Measurements from ENCODE around the gene HACD2.

- TF ChIP-seq CTCF (tag by site-specific recombination; IDR thresholded peaks at IDR 0.05) (no peak), REPIN1 (tag by site-specific recombination; IDR thresholded peaks at IDR 0.05; ENCODE audit: low read depth) (no peak), ZNF549 (tag by site-specific recombination; IDR thresholded peaks at IDR 0.05) (no peak), BCL11A (tag by site-specific recombination; IDR thresholded peaks at IDR 0.05; ENCODE audit: low read depth) (no peak), ZNF133 (tag by site-specific recombination; IDR thresholded peaks at IDR 0.05) (no peak), MYNN (tag by site-specific recombination; IDR thresholded peaks at IDR 0.05; ENCODE audit: borderline replicate concordance) (no peak), ZNF114 (tag by site-specific recombination; IDR thresholded peaks at IDR 0.05) (no peak), KLF10 (tag by site-specific recombination; IDR thresholded peaks at IDR 0.05) (no peak), ZNF248 (tag by site-specific recombination; IDR thresholded peaks at IDR 0.05) (no peak), ZNF274 (IDR thresholded peaks at IDR 0.05; ENCODE audit: low read length) (no peak), ZNF274 (tag by site-specific recombination; IDR thresholded peaks at IDR 0.05; ENCODE audit: borderline replicate concordance) (no peak)
These were observed 136.9 kb downstream of the HACD2 start for GRCh38 chr3:123447749-123448517.

All from HEK293 (cell line).